Measurements from ENCODE around the gene WNK2. TPM values are rescaled to one million over a fixed set of nuclear protein-coding genes. Genes with fewer than 3 reads are reported as not detected.

WNK2 gene
- total RNA-seq, 4 donors from 2014 or later: 18.6 to 89.9 (median 40.8) TPM

GRCh38 chr9:93301291-93301811 lies 117.4 kb downstream of the WNK2 start:
- intact Hi-C loops (cut with DNase I): loop anchor here (10.0 kb wide), 1 partner anchor 297 kb away; no protein-coding TSS in a partner anchor
- WGBS: 88% methylated on average over 14 of the region's 17 CpGs
- peaks cover 0 to 23% (median 11%) of the 10 kb centered on the region in 4 donors for H3K36me3 ChIP-seq
- no peak for TF ChIP-seq CTCF (IDR thresholded peaks at IDR 0.05)
- no peaks in the 10 kb centered on the region for H3K27me3 ChIP-seq
- H3K27ac ChIP-seq (replicated peaks in 1 of 4): no peak overlapping the region
- peaks cover 0 to 31% (median 23%) of the 10 kb centered on the region in 4 donors for H3K4me1 ChIP-seq
- no peak overlapping the region for H3K4me3 ChIP-seq
- no peak for DNase-seq (ENCODE audit: extremely low spot score)
- no peaks in the 10 kb centered on the region for H3K9me3 ChIP-seq

GRCh38 chr9:93301911-93302541 lies 118.1 kb downstream of the WNK2 start:
- WGBS: 85% methylated on average over 15 of the region's 16 CpGs
- peaks cover 0 to 27% (median 13%) of the 10 kb centered on the region in 4 donors for H3K36me3 ChIP-seq
- no peak overlapping the region for H3K4me3 ChIP-seq
- H3K27ac ChIP-seq (replicated peaks in 1 of 4): no peak overlapping the region
- DNase-seq (ENCODE audit: extremely low spot score): no peak
- TF ChIP-seq EP300 (IDR thresholded peaks at IDR 0.05) (no peak), CTCF (IDR thresholded peaks at IDR 0.05) (no peak), POLR2AphosphoS5 (IDR thresholded peaks at IDR 0.05) (no peak), POLR2A (IDR thresholded peaks at IDR 0.05; ENCODE audit: low read depth) (no peak)
- H3K4me1 ChIP-seq: peaks cover 0 to 31% (median 23%) of the 10 kb centered on the region in 4 donors
- intact Hi-C loops (cut with DNase I): loop anchor here (2.0 to 10.0 kb wide), 2 partner anchors 141 to 297 kb away; no protein-coding TSS in a partner anchor
- no peaks in the 10 kb centered on the region for H3K27me3 ChIP-seq
- H3K9me3 ChIP-seq: no peaks in the 10 kb centered on the region

GRCh38 chr9:93302586-93303257 lies 118.8 kb downstream of the WNK2 start:
- TF ChIP-seq POLR2AphosphoS5 (IDR thresholded peaks at IDR 0.05): no peak
- TF ChIP-seq POLR2A (IDR thresholded peaks at IDR 0.05; ENCODE audit: low read depth): no peak
- peak; percentile 41 to 63 (median 49) for TF ChIP-seq CTCF (IDR thresholded peaks at IDR 0.05)
- H3K27me3 ChIP-seq: no peaks in the 10 kb centered on the region
- no peak for DNase-seq (ENCODE audit: extremely low spot score)
- H3K4me3 ChIP-seq: no peak overlapping the region
- WGBS: 83% methylated on average over 5 of the region's 6 CpGs
- peaks cover 0 to 31% (median 23%) of the 10 kb centered on the region in 4 donors for H3K4me1 ChIP-seq
- H3K9me3 ChIP-seq: no peaks in the 10 kb centered on the region
- peaks cover 0 to 26% (median 15%) of the 10 kb centered on the region in 4 donors for H3K36me3 ChIP-seq
- no peak overlapping the region for H3K27ac ChIP-seq (replicated peaks in 1 of 4)
- intact Hi-C loops (cut with DNase I): loop anchor here (2.0 to 10.0 kb wide), 2 partner anchors 142 to 298 kb away; no protein-coding TSS in a partner anchor

- 88% methylated on average over 10 of the region's 11 CpGs for WGBS
- no peaks in the 10 kb centered on the region for H3K9me3 ChIP-seq
- peaks cover 0 to 26% (median 15%) of the 10 kb centered on the region in 4 donors for H3K36me3 ChIP-seq
- no peak overlapping the region for H3K4me3 ChIP-seq
- no peak for TF ChIP-seq POLR2AphosphoS5 (IDR thresholded peaks at IDR 0.05)
- TF ChIP-seq POLR2A (IDR thresholded peaks at IDR 0.05; ENCODE audit: low read depth): no peak
- no peak for TF ChIP-seq CTCF (IDR thresholded peaks at IDR 0.05)
- no peak for TF ChIP-seq EP300 (IDR thresholded peaks at IDR 0.05)
- no peaks in the 10 kb centered on the region for H3K27me3 ChIP-seq
- peaks cover 0 to 31% (median 23%) of the 10 kb centered on the region in 4 donors for H3K4me1 ChIP-seq
- H3K27ac ChIP-seq (replicated peaks in 1 of 4): no peak overlapping the region
- intact Hi-C loops (cut with DNase I): loop anchor here (2.0 to 10.0 kb wide), 2 partner anchors 143 to 299 kb away; no protein-coding TSS in a partner anchor
- no peak for DNase-seq (ENCODE audit: extremely low spot score)
Measured at GRCh38 chr9:93303258-93303771, 119.4 kb downstream of the WNK2 start.

All from esophagus muscularis mucosa (tissue), 4 donors.